Muscle of back (tissue), 11 donors: ENCODE measurements around the gene NVL. TPM values are rescaled to one million over a fixed set of nuclear protein-coding genes. Genes with fewer than 3 reads are reported as not detected.

ENCODE experiments used
- DNase-seq, 3 donors: peaks; one replicate each; pipeline versions ENCODE4 v3.0.0 to v3.0.0-alpha.2; 2013
- polyA plus RNA-seq, 10 donors: library from polyadenylated mRNA; unstranded; fragments of 120-200 nt; gene quantifications; one replicate each; pipeline ENCODE4 v1.2.1, GENCODE V29; 2013; ENCODE audit not compliant: insufficient read length in 10 of 10

The NVL gene
- polyA plus RNA-seq, 10 donors, result 13.7 to 31.1 (median 22.4) TPM

- no peak for DNase-seq
Observed at GRCh38 chr1:224199679-224200078, 130.3 kb downstream of the NVL start.

GRCh38 chr1:224198572-224198971 lies 131.4 kb downstream of the NVL start:
- no peak for DNase-seq

- DNase-seq, result no peak
Observed at GRCh38 chr1:224196813-224197600, 133.0 kb downstream of the NVL start.

- no peak for DNase-seq
Observed at GRCh38 chr1:224193319-224193966, 136.5 kb downstream of the NVL start.

GRCh38 chr1:224192082-224192788 lies 137.7 kb downstream of the NVL start:
- no peak for DNase-seq

GRCh38 chr1:224189561-224189960 lies 140.4 kb downstream of the NVL start:
- no peak for DNase-seq

- DNase-seq, result no peak
Observed at GRCh38 chr1:224188286-224188685, 141.7 kb downstream of the NVL start.

- DNase-seq, result no peak
Observed at GRCh38 chr1:224185208-224185607, 144.8 kb downstream of the NVL start.

GRCh38 chr1:224183591-224184312 lies 146.2 kb downstream of the NVL start:
- peak; percentile 46 to 90 (median 77) for DNase-seq

- peak; percentile 81 to 95 (median 83) for DNase-seq
Observed at GRCh38 chr1:224182866-224183590, 146.9 kb downstream of the NVL start, which contains the start of gene DEGS1. Gene DEGS1, plus strand, starts transcription at chr1:224183240. Its CDS starts 97 bp downstream, at chr1:224183337.

GRCh38 chr1:224182057-224182865 lies 147.7 kb downstream of the NVL start:
- DNase-seq, result no peak

- no peak for DNase-seq
Observed at GRCh38 chr1:224181453-224181810, 148.5 kb downstream of the NVL start.

- no peak for DNase-seq
Observed at GRCh38 chr1:224180783-224181452, 149.1 kb downstream of the NVL start.

- DNase-seq, result no peak
Observed at GRCh38 chr1:224178894-224179293, 151.1 kb downstream of the NVL start.

- no peak for DNase-seq
Observed at GRCh38 chr1:224177356-224177999, 152.5 kb downstream of the NVL start.
